Body of pancreas (tissue), 4 donors: Measurements from ENCODE around the gene NIPA2.

Experiments used
- POLR2A ChIP-seq, 3 donors: fragments of 450-650 bp; IDR thresholded peaks; one replicate each; pipeline ENCODE4 v1.6.1; 2016; ENCODE audit warnings: antibody characterized with exemption in 3 of 3, mild to moderate bottlenecking in 2 of 3
- TF ChIP-seq, protein P1 (sequence below), 7 experiments: fragments of 450-650 bp in 4 of 7; fragments of 200-600 bp in 3 of 7; sonication (generic) in 3 of 7; IDR thresholded peaks; one replicate each; pipeline ENCODE4 v1.5.1; 2016 to 2019; ENCODE audit warnings: antibody characterized with exemption in 7 of 7

DNA sequence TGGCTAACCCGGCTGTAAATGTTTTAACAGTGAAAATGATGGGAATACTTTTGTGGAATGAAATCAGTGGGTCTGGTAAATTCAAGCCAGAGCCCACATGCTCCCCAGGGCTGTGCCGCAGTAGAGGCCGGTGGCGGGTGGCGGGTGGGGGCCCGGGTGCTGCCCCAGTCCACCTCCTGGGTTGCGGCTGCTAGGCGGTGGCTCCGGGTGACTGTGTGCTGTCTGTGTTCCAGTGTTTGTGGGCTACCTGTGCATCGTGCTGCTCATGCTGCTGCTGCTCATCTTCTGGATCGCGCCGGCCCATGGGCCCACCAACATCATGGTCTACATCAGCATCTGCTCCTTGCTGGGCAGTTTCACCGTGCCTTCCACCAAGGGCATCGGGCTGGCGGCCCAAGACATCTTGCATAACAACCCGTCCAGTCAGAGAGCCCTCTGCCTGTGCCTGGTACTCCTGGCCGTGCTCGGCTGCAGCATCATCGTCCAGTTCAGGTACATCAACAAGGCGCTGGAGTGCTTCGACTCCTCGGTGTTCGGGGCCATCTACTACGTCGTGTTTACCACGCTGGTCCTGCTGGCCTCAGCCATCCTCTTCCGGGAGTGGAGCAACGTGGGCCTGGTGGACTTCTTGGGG lies 14.9 kb upstream of the NIPA2 start:
- TF ChIP-seq, protein P1, sequence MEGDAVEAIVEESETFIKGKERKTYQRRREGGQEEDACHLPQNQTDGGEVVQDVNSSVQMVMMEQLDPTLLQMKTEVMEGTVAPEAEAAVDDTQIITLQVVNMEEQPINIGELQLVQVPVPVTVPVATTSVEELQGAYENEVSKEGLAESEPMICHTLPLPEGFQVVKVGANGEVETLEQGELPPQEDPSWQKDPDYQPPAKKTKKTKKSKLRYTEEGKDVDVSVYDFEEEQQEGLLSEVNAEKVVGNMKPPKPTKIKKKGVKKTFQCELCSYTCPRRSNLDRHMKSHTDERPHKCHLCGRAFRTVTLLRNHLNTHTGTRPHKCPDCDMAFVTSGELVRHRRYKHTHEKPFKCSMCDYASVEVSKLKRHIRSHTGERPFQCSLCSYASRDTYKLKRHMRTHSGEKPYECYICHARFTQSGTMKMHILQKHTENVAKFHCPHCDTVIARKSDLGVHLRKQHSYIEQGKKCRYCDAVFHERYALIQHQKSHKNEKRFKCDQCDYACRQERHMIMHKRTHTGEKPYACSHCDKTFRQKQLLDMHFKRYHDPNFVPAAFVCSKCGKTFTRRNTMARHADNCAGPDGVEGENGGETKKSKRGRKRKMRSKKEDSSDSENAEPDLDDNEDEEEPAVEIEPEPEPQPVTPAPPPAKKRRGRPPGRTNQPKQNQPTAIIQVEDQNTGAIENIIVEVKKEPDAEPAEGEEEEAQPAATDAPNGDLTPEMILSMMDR (IDR thresholded peaks at IDR 0.05), result no peak
- no peak for TF ChIP-seq POLR2A (IDR thresholded peaks at IDR 0.05)
